ENCODE measurements around the gene MCAT. TPM values are rescaled to one million over a fixed set of nuclear protein-coding genes. Genes with fewer than 3 reads are reported as not detected.
A peak's percentile ranks its signal among the peaks of the same experiment; 100 is the strongest.

The MCAT gene
- polyA plus RNA-seq, 1 donor from 2014 or later: 10.2 TPM

DNA sequence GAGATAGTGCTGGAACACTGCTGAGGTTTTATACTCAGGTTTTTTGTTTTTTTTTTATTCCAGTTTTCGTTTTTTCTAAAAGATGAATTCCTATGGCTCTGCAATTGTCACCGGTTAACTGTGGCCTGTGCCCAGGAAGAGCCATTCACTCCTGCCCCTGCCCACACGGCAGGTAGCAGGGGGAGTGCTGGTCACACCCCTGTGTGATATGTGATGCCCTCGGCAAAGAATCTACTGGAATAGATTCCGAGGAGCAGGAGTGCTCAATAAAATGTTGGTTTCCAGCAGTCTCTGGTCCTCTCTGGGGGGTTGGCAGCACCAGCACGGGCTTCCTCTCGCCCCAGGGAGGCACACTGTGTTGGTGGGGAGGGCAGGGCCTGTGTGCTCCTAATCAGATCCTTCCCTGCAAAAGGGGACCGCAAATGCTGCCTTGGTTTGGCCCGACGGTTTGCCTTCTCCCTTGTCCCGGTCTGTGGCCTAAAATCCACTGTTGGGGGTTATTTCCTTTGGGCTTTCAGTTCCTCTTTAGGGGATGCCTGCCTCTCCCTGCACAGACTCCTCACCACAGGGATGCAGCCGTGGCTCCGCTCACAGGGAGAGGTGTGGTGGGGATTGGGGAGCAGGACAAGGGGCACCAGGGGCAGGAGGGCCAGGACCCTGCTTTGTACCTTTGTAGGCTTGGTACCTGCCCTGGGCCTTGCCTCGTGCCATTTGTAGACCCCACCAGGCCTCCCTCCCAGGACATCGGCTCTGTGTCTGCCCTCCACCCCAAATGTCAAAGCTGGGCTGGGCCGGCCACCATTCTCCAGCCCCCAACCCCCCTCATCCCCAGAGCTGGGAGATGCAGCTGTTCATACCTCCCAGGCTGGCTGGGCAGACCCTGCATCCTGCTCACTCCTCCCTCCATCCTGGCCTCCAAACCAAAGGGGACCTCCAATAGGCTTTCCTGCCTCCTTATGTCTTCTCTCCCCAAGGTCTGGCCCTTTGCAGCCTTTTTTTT is 13.5 kb downstream of the MCAT start:
- no peak overlapping the region for H3K27ac Mint-ChIP-seq
- H3K27me3 Mint-ChIP-seq: peaks cover 8% of the 10 kb centered on the region
- peaks cover 2% of the 10 kb centered on the region for H3K36me3 Mint-ChIP-seq
- H3K4me1 Mint-ChIP-seq: peaks cover 9 to 12% (median 11%) of the 10 kb centered on the region in 3 donors
- no peaks in the 10 kb centered on the region for H3K9me3 Mint-ChIP-seq
- peak overlapping the region in 2 of 4 donors; percentile 63 to 80 for H3K4me3 Mint-ChIP-seq

DNA sequence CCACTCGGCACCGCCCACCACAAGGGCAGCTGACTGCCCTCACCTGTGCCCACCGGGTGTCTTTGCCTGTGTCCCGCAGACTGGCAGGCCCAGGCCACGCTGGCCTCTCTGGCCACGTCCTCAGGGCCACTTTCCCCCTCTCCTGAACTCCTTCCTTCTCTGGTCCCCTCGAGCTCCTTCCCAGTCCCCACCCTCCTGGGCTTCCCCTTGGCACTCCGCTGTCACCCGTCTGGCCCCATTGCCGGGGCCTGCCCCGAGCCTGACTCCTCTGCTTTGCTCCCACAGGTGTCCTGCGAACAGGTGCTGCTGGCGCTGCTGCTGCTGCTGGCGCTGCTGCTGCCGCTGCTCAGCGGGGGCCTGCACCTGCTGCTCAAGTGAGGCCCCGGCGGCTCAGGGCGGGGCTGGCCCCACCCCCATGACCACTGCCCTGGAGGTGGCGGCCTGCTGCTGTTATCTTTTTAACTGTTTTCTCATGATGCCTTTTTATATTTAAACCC is 14.2 kb downstream of the MCAT start:
- Mint-ChIP-seq H3K9me3 (no peaks in the 10 kb centered on the region), H3K27ac (no peak overlapping the region), H3K27me3 (peaks cover 8% of the 10 kb centered on the region), H3K4me1 (peaks cover 9 to 12% (median 11%) of the 10 kb centered on the region in 3 donors), H3K36me3 (peaks cover 2% of the 10 kb centered on the region), H3K4me3 (peak overlapping the region in 2 of 4 donors; percentile 12 to 80)

DNA sequence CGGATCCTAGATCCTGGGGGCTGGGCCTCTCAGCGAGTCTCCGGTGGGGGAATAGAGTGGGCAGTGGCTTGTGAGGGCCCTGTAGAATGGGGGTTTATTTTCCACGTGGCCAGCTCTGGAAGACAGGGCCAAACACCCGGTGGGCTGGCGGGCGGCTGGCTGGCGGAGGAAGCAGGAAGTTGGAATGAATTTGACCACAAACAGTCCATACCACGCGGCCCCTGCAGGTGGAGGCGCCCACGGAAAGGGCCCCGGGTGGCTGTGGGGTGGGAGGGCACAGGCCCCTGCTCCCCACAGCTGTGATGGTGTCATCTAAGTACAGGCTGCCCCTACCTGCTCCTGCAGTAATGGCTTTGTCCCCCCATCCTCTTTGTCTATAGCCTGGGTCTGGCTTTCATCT is 15.1 kb downstream of the MCAT start:
- Mint-ChIP-seq H3K27ac (no peak overlapping the region), H3K4me1 (peaks cover 9 to 12% (median 11%) of the 10 kb centered on the region in 3 donors), H3K4me3 (peak overlapping the region in 2 of 4 donors; percentile 55 to 81), H3K36me3 (peaks cover 2% of the 10 kb centered on the region), H3K9me3 (no peaks in the 10 kb centered on the region), H3K27me3 (peaks cover 8% of the 10 kb centered on the region)

DNA sequence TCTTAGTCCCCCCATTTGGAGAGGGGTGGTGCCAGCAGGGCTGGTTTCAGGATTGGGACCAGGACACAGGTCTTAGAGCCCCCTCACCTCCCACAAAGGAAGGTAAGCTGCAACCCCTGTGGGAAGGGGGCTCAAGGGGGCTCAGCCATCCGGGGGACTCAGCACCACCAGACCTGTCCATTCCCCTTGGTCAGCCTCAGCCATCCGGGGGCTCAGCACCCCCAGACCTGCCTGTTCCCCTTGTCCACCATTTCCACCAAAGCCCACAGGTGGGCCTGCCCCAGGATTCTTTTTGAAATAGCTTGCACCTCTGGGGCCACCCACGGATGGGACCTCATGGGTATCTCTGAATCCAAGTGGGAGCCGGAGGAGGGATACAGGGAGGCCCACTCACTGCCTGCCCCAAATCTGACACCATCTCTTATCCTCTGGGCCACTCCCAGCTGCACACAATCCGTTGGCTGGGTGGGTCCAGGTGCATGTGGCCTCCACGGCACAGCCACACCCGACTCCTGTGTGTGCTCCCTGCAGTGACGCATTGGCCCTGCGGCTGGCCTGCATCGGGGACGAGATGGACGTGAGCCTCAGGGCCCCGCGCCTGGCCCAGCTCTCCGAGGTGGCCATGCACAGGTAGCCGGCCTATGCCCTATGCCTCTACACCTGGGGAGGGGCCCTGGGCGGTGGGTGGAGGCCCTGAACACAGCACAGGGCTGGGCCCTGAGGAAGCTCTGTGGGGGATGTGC is 15.9 kb downstream of the MCAT start:
- Mint-ChIP-seq H3K4me1 (peaks cover 11 to 17% (median 13%) of the 10 kb centered on the region in 3 donors), H3K9me3 (no peaks in the 10 kb centered on the region), H3K4me3 (no peak overlapping the region), H3K27me3 (peaks cover 10% of the 10 kb centered on the region), H3K36me3 (peaks cover 2% of the 10 kb centered on the region), H3K27ac (peak overlapping the region in 1 of 3 donors; percentile 63)

DNA sequence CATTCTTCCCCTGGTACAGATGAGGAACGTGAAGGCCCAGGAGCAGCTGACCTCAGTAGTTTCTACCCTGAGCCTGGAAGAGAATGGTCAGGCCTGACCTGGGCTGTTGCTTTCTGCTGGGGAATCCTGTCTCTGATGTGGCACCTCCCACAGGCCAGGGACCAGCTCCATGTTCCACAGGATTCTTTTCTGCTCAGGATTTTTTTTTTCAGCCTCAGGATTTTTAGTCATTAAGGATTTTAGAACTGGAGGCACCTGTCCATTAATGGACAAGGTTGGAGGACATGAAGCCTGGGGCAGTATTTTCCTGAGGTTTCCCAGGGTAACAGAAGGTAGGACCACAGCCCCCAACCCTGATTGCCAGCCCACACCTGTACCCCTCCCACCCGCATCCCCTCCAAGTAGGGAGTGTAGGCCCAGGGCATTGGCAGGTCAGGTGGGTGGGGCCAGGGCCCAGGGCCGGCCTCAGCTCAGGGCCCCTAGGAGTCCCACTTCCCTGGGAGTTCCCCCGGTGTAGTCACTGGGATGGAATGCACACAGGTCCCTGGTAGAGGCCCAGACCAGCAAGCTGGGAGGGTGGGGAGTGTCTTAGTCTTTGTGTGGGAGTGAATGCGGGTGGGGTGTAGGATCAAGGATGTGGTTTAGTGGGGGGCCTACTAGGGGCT is 16.6 kb downstream of the MCAT start:
- Mint-ChIP-seq H3K4me1 (peaks cover 17 to 22% (median 18%) of the 10 kb centered on the region in 3 donors), H3K4me3 (no peak overlapping the region), H3K36me3 (peaks cover 2% of the 10 kb centered on the region), H3K27ac (no peak overlapping the region), H3K9me3 (no peaks in the 10 kb centered on the region), H3K27me3 (peaks cover 16% of the 10 kb centered on the region)

DNA sequence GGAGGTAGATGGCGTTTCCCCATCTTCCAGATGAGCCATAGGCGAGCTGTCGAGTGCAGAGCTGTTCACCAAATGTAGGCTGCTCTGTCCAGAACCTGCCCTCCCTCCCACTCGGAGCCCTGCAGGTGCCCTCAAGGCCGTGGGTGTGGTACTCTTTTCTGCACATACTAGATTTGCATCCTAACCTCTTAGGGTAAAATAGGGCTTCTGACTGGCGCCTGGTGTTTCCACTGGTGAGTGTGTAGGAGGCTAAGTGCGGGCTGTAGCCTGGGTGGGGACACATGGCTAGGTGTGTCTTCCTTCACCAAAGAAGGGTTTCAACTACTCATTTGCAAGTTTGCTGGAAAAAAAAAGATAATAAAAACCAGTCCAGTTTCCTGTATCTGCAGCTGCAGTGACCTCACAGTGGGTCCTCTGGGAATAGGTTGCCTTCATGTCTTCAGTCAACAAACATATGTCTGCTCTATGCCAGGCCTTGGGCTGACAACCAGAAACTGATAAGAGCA is 24.2 kb downstream of the MCAT start:
- H3K9me3 Mint-ChIP-seq: peaks cover 0 to 2% (median 0%) of the 10 kb centered on the region in 3 donors
- H3K4me1 Mint-ChIP-seq: peaks cover 34 to 49% (median 40%) of the 10 kb centered on the region in 3 donors
- H3K36me3 Mint-ChIP-seq: no peaks in the 10 kb centered on the region
- peaks cover 56% of the 10 kb centered on the region for H3K27me3 Mint-ChIP-seq
- H3K27ac Mint-ChIP-seq: peak overlapping the region in 2 of 3 donors; percentile 62 to 73
- peak overlapping the region; percentile 60 to 93 (median 62) for H3K4me3 Mint-ChIP-seq

- H3K36me3 Mint-ChIP-seq: no peaks in the 10 kb centered on the region
- peaks cover 64% of the 10 kb centered on the region for H3K27me3 Mint-ChIP-seq
- H3K9me3 Mint-ChIP-seq: peaks cover 0 to 2% (median 0%) of the 10 kb centered on the region in 3 donors
- peak overlapping the region; percentile 60 to 93 (median 62) for H3K4me3 Mint-ChIP-seq
- peak overlapping the region in 2 of 3 donors; percentile 62 to 73 for H3K27ac Mint-ChIP-seq
- peaks cover 40 to 55% (median 47%) of the 10 kb centered on the region in 3 donors for H3K4me1 Mint-ChIP-seq
These were observed 25.0 kb downstream of the MCAT start for GRCh38 chr22:43118024-43118849.

DNA sequence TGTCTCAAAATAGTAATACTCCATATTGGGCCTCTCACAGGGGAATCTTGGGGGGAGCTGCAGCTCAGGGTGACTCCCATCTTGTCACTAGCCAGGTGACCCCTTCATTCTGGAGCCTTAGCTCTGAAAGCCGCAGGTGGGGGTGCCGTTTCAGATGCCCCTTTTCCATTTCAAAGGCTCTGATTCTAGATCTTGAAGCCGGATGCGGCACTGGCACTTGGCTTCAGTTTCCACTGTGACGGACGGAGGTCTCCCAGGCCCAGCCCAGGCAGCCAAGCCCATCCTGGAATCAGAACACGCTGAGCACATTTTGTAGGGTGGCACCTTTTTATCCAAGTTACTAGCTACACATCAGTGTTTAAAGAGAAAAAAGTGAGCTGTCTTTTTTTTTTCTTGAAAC is 26.3 kb downstream of the MCAT start:
- Mint-ChIP-seq H3K4me3 (peak overlapping the region in 1 of 4 donors; percentile 80), H3K9me3 (peaks cover 0 to 2% (median 0%) of the 10 kb centered on the region in 3 donors), H3K27ac (no peak overlapping the region), H3K36me3 (no peaks in the 10 kb centered on the region), H3K27me3 (peaks cover 65% of the 10 kb centered on the region), H3K4me1 (peaks cover 38 to 47% (median 45%) of the 10 kb centered on the region in 3 donors)

DNA sequence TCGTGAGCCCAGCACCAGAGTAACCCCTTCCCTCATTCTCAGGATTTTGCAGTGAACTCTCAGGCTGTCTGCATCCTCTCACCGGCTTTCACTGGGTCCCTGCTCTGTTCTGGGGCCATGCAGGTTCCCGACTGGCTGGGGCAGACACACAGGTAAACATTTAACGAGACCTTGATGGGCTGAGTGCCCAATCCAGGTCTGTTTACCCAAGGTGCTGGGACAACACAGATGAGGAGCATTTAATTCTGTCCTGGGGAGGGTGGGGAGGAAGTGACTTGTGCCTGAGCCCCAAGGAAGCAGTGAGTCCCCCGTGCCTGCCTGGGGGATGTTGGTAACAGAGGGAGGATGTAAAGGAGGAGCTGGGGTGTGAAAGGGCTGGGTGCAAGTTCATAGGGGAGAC is 28.2 kb downstream of the MCAT start:
- Mint-ChIP-seq H3K4me3 (peak overlapping the region in 2 of 4 donors; percentile 73 to 80), H3K4me1 (peaks cover 36 to 46% (median 43%) of the 10 kb centered on the region in 3 donors), H3K27ac (peak overlapping the region in 1 of 3 donors; percentile 68), H3K9me3 (no peaks in the 10 kb centered on the region), H3K36me3 (peaks cover 1% of the 10 kb centered on the region), H3K27me3 (peaks cover 59% of the 10 kb centered on the region)

- Mint-ChIP-seq H3K27me3 (peaks cover 57% of the 10 kb centered on the region), H3K36me3 (peaks cover 1% of the 10 kb centered on the region), H3K4me3 (peak overlapping the region; percentile 12 to 88 (median 55)), H3K9me3 (peaks cover 0 to 1% (median 0%) of the 10 kb centered on the region in 3 donors), H3K27ac (peak overlapping the region in 2 of 3 donors; percentile 61 to 77), H3K4me1 (peaks cover 27 to 37% (median 36%) of the 10 kb centered on the region in 3 donors)
These were observed 29.5 kb downstream of the MCAT start for GRCh38 chr22:43113526-43114251.

DNA sequence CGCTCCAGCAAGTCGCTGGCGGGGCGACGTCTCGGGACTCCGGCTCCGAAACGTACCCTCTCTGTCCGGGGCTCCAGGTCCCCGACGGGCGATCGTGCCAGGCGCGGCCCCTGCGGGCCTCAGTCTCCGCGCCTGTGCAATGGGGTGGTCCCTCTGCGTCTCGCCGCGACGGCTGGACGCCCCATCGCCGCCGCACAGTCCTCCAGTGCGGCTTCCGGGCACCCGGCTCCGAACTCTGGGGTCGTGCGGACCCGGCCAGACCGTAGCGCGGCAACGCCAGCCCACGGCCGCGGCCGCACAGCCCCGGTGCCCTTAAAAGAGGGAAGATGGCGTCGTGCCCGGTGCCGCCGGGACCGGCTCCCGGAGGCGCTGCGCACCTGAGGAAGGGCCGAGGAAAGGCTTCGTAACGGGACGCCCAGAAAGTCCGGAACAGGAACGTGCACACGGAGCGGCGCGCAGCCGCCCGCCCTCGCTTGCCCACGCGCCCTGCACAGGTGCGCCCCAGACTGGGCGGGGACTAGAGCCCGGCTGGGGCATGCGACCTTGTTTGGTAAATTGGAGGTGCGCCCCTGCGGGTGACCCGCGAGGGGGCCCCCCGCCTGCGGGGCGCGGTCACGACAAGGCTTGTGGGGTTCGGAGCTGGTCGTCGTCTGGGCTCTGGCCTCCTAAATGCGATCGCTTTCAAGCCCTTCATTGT is 32.1 kb downstream of the MCAT start:
- peak overlapping the region in 1 of 3 donors; percentile 1 for H3K27ac Mint-ChIP-seq
- H3K27me3 Mint-ChIP-seq: peaks cover 54% of the 10 kb centered on the region
- H3K9me3 Mint-ChIP-seq: peaks cover 0 to 1% (median 0%) of the 10 kb centered on the region in 3 donors
- H3K4me1 Mint-ChIP-seq: peaks cover 20 to 30% (median 26%) of the 10 kb centered on the region in 3 donors
- H3K4me3 Mint-ChIP-seq: peak overlapping the region; percentile 67 to 90 (median 80)
- H3K36me3 Mint-ChIP-seq: peaks cover 1% of the 10 kb centered on the region

DNA sequence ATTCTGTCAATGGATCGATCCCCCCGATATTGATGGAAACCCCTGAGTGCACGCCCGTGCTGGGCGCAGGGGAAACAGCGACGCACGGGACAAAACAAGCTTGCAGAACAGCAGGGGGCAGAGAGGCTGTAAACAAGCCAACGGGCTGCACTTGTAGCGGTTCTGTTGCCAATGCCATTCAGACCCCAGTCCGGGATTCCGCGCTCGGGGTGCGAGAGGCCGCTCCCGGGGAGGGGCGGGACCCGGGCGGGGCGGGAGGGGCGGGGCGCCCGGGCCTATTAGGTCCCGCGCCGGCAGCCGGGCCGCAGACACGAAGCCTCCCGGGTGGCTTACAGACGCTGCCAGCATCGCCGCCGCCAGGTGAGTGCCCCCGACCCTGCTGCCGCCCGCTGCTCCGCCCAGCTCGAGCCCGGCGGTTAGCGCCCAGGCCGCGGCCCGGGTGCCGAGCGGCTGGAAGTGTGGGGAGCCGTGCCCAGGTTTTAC is 32.7 kb downstream of the MCAT start, which contains the start of gene BIK:
Gene BIK, plus strand, starts transcription at position 307 of the 483 bp plus-strand sequence. CDS start 13,273 bp downstream, outside the sequence.
- Mint-ChIP-seq H3K27ac (peak within 1 kb of the TSS in 1 of 3 donors; percentile 22), H3K4me3 (peak within 1 kb of the TSS; percentile 76 to 93 (median 84)), H3K4me1 (peaks cover 15 to 25% (median 21%) of the 10 kb centered on the region in 3 donors), H3K9me3 (peaks cover 0 to 1% (median 0%) of the 10 kb centered on the region in 3 donors), H3K36me3 (peaks cover 1% of the 10 kb centered on the region), H3K27me3 (peaks cover 51% of the 10 kb centered on the region)
